GM18907 (cell line): ENCODE results near the gene GPX3.

ENCODE experiments used
- ATAC-seq: cut with Tn5 transposase; IDR thresholded peaks from one replicate; pipeline ENCODE4 v1.9.1; 2021; ENCODE audit warnings: mild to moderate bottlenecking, moderate library complexity; ENCODE audit not compliant: unreplicated experiment

The GPX3 gene

DNA sequence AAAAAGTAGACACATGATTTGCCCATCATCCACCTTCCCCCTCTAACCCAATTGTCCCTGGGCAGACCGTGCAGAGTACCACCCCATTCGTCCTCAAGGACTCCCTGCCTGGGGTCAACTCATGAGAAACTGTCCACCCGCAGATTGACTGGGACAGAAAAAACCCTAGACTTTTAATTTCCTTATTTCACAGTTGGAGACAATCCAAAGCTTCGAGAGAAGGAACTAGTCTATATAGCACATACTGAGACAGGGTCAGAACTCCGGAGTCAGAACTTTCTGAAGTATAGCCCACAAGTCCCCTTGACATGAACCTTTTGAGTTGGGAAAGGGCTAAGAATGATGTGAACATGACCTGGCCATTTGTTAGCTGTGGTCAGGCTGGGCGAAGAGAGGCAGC is 7.5 kb upstream of the GPX3 start:
- ATAC-seq: no peak

DNA sequence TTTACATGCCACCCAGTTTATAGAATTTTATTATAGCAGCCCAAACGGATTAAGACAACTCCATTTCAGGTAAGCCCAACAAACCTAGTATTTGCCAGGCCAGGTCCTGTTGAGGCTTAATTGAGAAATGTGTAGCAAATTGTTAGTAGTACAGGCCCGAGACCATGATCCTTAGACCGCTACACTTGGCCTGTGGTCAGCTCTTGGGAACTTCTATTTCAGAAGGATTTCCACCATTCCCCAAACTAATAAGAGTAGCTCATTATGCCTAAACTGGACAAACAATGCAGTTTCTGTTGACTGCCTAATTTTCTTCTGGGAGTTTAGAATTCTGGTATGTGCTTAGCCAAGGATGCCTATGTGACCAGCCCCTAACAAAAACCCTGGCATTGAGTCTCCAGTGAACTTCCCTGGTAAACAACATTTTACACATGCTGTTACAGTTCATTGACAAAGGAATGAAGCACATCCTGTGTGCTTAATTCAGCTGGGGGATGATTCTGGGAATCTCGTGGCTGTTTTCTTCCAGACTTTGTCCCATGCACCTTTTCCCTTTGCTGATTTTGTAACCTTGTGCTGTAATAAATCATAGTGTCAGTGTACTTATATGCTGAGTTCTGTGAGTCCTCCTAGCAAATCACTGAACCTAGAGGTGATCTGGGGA is 5.6 kb upstream of the GPX3 start:
- no peak for ATAC-seq

DNA sequence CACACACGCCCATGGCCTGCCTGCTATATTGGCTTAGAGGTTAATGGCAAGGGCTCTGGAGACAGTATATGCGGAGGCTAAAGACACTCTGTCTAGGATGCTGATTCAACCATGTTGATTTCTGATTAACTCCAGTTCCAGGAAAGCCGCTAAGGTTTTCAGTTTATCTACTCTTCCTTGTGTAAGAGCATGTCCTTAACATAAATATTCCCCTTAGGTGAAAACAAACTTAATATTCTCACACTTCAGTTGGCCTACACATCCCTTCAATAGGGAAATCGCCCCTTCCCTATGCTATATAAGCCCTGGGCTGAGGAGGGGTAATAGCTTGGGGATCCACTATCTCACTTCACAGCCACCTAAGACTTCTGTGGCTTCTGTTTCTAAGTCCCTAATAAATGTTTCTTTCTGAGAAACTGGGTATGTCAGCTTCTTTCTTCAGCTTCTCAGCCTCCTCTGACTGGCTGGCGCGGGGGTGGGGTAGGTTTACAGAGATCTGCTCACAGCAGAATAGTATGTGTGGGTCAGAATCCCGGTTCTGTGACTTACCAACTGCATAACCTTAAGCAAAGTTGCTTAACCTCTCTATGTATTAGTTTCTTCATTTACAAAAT is 4.3 kb upstream of the GPX3 start:
- no peak for ATAC-seq

DNA sequence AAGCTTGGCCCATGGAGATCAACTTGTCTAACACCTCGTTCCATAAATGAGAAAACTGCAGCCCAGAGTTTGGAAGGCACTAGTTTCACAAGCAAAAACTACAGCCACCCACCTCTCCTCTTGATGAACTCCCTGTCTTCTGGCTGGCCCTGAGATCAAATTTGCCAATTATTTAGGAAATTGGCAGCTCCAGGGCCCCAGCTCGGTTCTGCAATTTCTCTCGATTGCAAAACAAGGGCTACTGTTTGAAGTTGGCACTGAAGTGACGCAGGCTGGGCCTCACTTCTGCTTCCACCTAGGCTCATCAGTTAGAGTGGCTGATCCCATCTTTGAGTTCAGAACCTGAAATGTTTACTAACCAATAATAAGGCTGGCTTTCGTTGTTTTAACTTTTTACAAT is 3.7 kb upstream of the GPX3 start:
- no peak for ATAC-seq

DNA sequence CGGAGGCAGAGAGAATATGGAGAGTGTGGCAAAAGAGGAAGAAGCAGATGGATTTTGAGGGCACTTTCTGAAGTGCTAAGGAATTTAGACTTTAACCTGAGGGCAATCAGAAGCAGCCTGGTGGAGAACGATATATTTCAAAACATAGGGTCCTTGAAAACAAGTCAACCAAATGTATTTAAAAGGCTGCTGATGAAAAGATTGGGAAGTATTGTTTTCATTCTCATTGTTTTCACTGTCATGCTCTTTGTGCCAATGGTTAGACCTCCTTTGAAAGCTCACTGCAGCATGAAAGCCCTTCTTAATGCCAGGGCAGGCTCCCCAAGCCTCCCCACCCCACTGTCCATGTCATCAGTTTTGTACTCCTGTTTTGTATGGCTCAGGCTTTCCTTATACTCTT is 2.5 kb upstream of the GPX3 start:
- ATAC-seq: no peak

DNA sequence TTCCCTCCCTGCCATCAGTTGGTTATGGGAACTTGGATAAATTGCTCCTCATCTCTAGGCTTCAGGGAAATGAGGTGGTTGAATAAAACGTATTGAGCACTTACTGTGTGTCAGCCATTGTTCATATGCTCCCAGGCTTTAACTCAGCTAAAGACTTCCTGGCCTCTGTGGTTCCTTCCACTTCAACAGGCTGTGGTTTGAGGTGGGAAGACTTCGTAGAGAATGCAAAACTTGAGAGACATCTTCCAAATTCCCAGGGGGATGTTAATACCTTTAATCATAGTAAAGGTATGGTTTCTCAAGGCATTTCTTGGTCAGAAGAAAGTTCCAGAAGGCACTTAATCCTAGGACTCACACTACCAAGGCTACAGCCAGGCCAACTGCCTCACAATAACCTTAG is 1.5 kb upstream of the GPX3 start:
- ATAC-seq: no peak

DNA sequence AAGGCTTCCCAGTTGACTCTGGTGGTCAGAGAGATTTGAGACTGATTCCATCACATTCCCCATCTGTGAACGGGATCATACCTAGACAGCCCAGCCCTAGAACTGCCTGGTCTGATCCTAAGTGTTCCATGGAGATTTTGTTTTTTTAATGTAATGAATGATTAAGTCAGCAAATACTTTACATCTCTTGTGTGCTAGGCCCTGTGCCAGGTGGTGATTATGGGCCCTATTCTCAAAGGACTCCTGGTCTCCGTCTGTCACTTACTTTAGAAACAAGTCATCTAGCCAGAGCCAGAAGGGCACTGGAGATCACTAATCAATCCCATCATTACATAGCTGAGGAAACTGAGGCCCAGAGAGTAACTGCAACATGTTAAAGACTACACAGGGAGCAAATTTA is 1.1 kb upstream of the GPX3 start:
- ATAC-seq: no peak

DNA sequence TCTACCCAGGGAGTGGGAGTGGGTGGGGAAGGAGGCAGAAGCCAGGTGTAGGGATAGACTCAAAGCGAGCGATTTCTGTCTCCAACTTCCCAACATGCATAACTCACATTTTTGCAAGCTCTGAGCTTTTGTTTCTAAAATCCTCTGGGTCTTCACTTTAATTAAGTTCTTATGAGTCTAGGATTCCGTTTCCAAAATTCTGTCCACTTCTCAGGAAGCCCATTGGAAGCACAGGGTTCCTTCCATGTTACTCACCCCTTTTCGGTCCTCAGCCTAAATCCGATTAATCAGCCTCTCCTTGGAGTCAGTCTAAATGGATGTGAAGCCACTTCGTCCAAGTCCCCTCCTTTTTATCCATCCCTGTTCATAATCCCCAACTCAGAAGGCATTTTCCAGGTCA is 1.4 kb downstream of the GPX3 start:
- ATAC-seq: no peak

DNA sequence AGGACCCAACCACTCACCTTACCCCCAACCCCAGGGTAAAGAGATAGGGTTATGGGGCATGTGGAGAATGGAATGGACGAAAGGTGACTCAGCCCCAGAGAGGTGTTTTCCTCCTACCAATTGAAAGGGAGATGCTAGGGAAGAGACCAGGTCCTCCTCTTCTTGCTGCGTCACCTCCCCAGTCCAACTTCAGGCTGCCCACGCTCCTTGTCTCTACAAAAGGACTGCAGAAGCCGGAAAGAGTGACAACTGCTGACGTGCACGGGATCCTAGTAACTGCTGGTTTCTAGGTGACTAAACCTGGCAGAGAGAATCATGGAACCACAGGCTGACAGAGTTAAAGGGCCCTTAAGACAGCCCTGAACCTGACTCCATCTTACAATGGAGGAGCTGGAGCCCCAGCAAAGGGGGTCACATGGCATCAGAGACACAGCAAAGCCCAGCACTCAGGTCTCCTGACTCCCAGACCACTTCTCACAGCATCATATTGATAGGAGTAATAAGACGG is 2.2 kb downstream of the GPX3 start:
- ATAC-seq: no peak

DNA sequence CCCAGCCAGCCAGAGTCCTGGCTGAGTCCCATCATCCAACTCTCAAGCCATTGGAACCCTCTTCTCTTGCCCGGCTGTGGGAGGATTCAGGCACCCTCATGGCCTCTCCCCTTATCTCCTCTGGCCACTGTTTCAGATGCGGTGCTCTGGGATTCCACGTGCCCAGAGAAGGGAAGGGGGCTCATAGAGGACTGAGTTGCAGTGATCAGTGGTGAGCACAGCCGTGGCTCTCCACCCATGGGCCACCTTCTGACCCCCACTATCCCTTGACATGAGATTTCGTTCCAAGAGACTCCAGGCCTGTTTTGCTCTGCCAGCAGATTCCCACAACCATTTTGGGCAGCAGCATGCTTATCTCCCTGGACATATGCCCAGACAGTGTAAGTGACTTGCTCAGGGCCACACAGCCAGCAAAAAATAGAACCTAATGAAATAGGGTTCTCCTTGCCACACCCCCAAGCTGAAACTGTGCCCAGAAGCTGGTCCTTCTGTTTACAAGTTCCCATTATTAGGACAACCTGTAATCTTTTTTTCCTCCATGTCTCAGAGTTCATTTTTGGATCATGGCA is 2.7 kb downstream of the GPX3 start:
- ATAC-seq: no peak

DNA sequence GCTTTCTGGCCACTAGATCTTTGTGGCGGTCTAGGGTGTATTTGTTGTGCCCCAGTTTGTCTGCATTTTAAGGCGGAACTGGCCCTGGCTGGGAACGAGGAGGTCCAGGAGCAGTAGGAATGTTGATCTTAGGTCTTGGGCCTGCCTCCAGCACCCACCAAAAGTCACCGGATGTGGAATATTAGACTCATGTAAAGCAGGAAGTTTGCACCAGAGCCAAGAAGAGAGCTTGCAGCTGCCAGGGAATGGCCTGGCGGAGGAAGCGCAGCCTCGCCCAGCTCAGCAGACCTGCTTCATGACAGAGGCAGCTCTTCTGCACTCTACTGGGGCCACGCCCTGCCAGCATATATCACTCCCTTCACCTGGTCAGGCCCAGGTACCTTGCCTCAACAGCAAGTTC is 3.3 kb downstream of the GPX3 start:
- ATAC-seq: no peak

DNA sequence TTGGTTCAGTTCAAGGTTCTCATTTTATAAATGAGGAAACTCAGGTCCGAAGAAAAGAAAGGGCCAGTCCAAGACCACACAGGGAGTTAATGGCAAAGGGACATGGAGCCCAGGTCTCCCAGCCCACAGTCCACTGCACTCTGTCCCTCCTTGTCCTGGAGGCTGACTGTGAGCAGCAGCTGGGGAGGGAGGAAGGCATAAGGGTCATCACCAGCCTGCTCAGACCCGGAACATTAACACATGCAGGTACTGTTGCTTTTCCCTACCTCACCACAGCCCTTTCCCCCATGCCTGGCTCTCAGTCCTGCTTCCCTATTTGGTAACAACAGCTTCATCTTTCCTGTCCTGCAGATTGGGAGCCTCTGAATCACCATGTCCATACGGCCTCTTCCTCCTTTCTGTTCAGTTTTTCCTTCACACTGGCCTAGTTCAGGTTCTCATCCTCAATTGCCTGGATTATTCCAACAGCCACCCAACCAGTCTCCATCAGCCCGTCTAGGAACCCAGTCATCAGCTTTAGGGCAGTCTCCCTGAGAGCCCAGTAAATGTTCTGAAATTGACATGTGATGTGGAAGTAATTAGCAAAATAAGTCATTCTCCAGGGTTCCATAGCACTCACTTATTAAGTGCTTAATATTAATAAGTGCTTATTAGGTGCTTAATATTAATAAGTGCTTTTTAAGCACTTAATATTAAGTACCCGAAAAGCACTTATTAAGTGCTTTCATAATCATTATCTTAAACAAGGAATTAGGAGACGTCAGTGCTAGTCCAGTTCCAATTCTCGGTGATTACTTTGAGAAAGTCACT is 4.3 kb downstream of the GPX3 start:
- no peak for ATAC-seq

DNA sequence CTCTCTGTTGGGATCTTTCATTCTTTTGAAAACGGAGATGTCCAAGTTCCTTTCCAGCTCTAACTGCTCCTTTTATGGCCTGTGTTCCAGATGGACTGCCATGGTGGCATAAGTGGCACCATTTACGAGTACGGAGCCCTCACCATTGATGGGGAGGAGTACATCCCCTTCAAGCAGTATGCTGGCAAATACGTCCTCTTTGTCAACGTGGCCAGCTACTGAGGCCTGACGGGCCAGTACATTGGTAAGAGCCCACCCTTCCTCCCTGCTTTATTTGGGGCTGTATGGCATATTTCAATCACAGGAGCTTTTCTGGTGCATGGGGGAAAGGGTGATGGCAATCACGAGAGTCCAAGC is 4.8 kb downstream of the GPX3 start:
- ATAC-seq: no peak

DNA sequence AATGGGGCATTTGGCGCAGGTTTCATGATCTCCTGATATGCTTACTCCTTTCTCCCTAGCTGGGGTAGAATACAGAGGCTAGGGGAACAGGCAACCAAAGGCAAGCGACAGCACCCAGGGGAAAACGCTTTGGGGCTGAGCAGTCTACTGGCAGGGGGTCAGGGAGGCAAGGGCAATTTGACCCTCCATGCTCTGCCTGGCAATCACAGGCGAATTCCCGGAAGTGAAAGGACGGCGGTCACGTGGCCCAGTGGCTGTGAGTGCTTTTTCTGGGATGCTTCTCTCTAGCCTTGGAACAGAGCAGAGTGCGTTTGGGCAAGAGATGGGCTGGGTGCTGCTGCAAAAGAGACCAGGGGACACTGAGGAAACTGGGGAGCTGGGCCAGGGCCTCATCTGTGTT is 5.7 kb downstream of the GPX3 start:
- ATAC-seq: no peak

DNA sequence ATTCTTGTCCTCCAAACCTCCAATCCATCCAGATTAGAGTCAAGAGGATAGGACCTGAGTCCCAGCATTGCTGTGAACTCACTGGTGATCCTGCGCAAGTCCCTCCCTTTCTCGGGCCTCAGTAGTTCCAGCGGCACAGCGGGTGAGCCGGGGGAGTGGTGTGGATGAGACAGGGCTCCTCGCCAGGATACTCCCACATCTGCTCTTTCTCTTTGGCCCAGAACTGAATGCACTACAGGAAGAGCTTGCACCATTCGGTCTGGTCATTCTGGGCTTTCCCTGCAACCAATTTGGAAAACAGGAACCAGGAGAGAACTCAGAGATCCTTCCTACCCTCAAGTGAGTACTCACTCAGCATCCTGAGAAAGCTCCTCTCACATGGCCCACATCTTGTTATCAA is 6.3 kb downstream of the GPX3 start:
- ATAC-seq: no peak

DNA sequence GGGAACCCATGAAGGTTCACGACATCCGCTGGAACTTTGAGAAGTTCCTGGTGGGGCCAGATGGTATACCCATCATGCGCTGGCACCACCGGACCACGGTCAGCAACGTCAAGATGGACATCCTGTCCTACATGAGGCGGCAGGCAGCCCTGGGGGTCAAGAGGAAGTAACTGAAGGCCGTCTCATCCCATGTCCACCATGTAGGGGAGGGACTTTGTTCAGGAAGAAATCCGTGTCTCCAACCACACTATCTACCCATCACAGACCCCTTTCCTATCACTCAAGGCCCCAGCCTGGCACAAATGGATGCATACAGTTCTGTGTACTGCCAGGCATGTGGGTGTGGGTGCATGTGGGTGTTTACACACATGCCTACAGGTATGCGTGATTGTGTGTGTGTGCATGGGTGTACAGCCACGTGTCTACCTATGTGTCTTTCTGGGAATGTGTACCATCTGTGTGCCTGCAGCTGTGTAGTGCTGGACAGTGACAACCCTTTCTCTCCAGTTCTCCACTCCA is 7.6 kb downstream of the GPX3 start:
- no peak for ATAC-seq

DNA sequence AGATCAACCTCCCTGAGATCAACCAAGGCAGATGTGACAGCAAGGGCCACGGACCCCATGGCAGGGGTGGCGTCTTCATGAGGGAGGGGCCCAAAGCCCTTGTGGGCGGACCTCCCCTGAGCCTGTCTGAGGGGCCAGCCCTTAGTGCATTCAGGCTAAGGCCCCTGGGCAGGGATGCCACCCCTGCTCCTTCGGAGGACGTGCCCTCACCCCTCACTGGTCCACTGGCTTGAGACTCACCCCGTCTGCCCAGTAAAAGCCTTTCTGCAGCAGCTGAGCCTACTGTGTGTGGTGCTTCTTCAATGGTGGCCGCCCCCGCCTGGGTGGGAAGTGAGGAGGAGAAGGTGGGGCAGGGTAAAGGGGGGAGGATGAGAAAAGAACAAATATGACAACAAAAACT is 8.3 kb downstream of the GPX3 start:
- no peak for ATAC-seq

DNA sequence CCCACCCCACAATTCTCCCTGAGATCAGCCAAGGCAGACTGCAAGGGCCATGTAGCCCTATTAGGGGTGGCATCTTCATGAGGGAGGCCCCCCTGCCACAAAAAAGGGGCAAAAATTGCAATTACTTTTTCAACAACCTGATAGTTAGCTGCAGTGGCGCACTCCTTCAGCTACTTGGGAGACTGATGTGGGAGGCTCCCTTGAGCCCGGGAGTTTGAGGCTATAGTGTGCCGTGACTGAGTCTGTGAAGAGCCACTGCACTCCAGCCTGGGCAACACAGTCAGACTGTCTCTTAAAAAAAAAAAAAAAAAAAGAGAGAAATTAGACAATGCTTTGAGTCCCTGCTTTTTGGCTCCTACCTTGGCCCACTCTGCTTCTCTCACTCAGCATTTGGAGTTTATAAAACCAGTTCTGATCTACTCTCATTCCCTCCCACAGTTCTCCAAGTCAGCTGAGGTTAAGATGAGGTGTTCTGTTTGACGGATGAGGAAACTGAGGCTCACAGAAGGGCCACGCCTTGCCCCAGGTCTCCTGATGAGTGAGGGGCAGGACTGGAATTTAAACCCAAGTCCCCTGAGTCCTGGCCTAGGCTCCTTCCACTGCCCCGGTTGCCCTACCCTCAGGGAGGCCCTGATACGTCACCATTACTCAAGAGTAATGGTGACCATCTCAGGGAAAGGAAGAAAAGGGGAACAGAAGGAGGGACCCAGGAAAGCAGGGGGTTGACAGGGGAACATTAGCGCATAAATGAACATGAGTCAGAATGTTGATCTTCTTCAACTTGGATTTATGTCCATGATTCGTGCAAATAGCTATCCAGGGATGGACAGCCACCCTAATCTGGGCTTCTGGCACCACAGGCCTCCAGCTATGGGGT is 9.0 kb downstream of the GPX3 start:
- ATAC-seq: no peak

DNA sequence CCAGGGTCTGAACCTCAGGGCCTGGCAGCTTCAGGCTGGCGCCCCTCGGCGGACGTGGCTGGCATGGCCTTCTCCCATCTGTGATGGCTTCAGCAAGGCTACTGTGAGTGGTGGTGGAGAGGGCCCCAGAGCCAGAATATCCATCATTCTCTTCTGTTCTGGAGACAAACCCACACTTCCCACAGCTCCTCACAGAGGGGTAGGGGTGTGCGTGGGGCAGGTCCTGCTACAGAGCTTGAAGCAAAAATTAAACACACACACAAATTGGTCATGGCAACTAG is 9.6 kb downstream of the GPX3 start:
- no peak for ATAC-seq

DNA sequence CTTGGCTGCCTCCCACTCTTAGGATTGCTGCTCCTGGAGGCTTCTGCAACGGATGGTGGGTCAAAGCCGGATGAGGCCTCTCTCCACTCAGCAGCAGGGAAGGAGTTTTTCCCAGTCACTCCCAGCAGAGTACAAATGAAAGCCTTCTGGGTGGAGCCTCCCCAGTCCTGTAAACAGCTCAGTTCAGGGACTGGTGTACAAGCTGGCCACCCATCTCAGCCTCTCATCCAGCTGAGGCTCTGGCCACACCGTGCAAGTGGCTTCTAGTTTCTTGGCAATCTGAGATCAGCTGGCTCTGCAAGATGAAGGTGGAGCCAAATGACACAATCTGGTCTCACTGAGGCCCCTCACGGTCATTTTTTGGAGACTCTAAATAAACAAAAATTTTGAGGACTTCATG is 10.0 kb downstream of the GPX3 start:
- ATAC-seq: no peak

DNA sequence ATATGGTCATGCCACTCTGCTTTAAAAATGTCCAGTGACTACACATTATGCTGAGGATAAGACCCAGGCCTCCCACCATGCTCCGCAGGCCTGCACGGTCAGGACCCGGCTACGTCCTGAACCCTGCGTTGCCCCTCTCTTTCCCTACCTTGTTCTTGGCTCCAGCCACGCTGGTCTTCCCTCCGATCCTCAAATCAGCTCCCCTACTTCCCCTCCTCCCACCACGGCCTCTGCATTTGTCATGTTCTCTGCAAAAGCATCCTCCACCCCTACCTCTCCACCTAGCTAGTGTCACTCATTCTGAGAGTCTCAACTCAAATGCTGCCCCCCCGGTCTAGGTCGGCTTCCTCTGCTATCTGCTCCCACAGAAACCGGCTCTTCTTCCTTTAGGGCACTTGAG is 11.2 kb downstream of the GPX3 start:
- ATAC-seq: no peak
